GM18502 (cell line): ENCODE data around the gene ALPG.
"Not testable (repeated sequence)": the region's sequence is repeated elsewhere in the genome, so short reads cannot be mapped to it uniquely, and the experiment has no call there.

Source experiments
- ATAC-seq: cut with Tn5 transposase; IDR thresholded peaks from one replicate; pipeline ENCODE4 v1.9.1; 2021; ENCODE audit warnings: mild to moderate bottlenecking; ENCODE audit not compliant: unreplicated experiment, poor library complexity

Gene ALPG

GRCh38 chr2:232418056-232418455 is 11.4 kb downstream of the ALPG start:
- no peak for ATAC-seq

GRCh38 chr2:232418466-232419244 is 12.0 kb downstream of the ALPG start:
- no peak for ATAC-seq

- no peak for ATAC-seq
Observed at GRCh38 chr2:232419245-232420072, 12.8 kb downstream of the ALPG start.

GRCh38 chr2:232420073-232420454 is 13.4 kb downstream of the ALPG start:
- no peak for ATAC-seq

- no peak for ATAC-seq
Observed at GRCh38 chr2:232420463-232421188, 14.0 kb downstream of the ALPG start.

- ATAC-seq: no peak
Observed at GRCh38 chr2:232421189-232421785, 14.6 kb downstream of the ALPG start.

- ATAC-seq: no peak
Observed at GRCh38 chr2:232422051-232422450, 15.4 kb downstream of the ALPG start.

- not testable (repeated sequence) for ATAC-seq
Observed at GRCh38 chr2:232422996-232423395, 16.4 kb downstream of the ALPG start.

GRCh38 chr2:232423407-232423806 is 16.8 kb downstream of the ALPG start:
- not testable (repeated sequence) for ATAC-seq

GRCh38 chr2:232431705-232432590 is 25.3 kb downstream of the ALPG start:
- ATAC-seq: no peak

GRCh38 chr2:232432598-232433184 is 26.0 kb downstream of the ALPG start:
- no peak for ATAC-seq

- not testable (repeated sequence) for ATAC-seq
Observed at GRCh38 chr2:232433622-232434021, 27.0 kb downstream of the ALPG start.

- ATAC-seq: no peak
Observed at GRCh38 chr2:232434091-232434490, 27.4 kb downstream of the ALPG start.

- ATAC-seq: no peak
Observed at GRCh38 chr2:232434563-232435374, 28.1 kb downstream of the ALPG start.

GRCh38 chr2:232435375-232435648 is 28.7 kb downstream of the ALPG start:
- no peak for ATAC-seq

GRCh38 chr2:232435805-232436204 is 29.2 kb downstream of the ALPG start:
- ATAC-seq: no peak

- ATAC-seq: no peak
Observed at GRCh38 chr2:232436381-232437194, 29.9 kb downstream of the ALPG start.

GRCh38 chr2:232437195-232437571 is 30.5 kb downstream of the ALPG start:
- ATAC-seq: no peak
